Mesendoderm (in vitro differentiated cells): Measurements from ENCODE around the gene SH3BP2.

Experiments used
- DNase-seq: peaks from one replicate; pipeline ENCODE4 v3.0.0; 2013
- H2AK5ac ChIP-seq: 2 replicates; pipeline ENCODE4 v1.6.1; 2013; ENCODE audit warnings: low read length, inconsistent platforms
- H2BK120ac ChIP-seq: 2 replicates; pipeline ENCODE4 v1.6.1; 2013; ENCODE audit warnings: low read depth, mild to moderate bottlenecking, low read length, moderate library complexity, mixed read lengths
- H2BK15ac ChIP-seq: replicated peaks from 2 replicates; pipeline ENCODE4 v1.6.1; 2013; ENCODE audit warnings: low read depth, mild to moderate bottlenecking, moderate library complexity
- H2BK5ac ChIP-seq: 2 replicates; pipeline ENCODE4 v1.6.1; 2013; ENCODE audit warnings: low read length, inconsistent platforms
- H3K18ac ChIP-seq: 2 replicates; pipeline ENCODE4 v1.6.1; 2013; ENCODE audit warnings: mild to moderate bottlenecking, low read length, mixed read lengths
- H3K23ac ChIP-seq: one replicate; pipeline ENCODE4 v1.6.1; 2013; ENCODE audit warnings: low read length
- H3K27ac ChIP-seq: 2 replicates; pipeline ENCODE4 v1.5.1; 2013; ENCODE audit warnings: low read depth, mild to moderate bottlenecking, inconsistent platforms, low read length, moderate library complexity
- H3K27me3 ChIP-seq: 2 replicates; pipeline ENCODE4 v1.6.1; 2013; ENCODE audit warnings: low read length, control low read depth, mild to moderate bottlenecking, inconsistent platforms; ENCODE audit not compliant: insufficient read depth, poor library complexity
- H3K36me3 ChIP-seq: 2 replicates; pipeline ENCODE4 v1.6.1; 2013; ENCODE audit warnings: low read length, inconsistent platforms; ENCODE audit not compliant: control insufficient read depth, insufficient read depth
- H3K4ac ChIP-seq: one replicate; pipeline ENCODE4 v1.6.1; 2013; ENCODE audit warnings: low read depth, mild to moderate bottlenecking, low read length, moderate library complexity
- H3K4me1 ChIP-seq: 2 replicates; pipeline ENCODE4 v1.6.1; 2013; ENCODE audit warnings: low read depth, low read length, inconsistent platforms; ENCODE audit not compliant: control insufficient read depth
- H3K4me2 ChIP-seq: 2 replicates; pipeline ENCODE4 v1.6.1; 2013; ENCODE audit warnings: low read length
- H3K4me3 ChIP-seq: 2 replicates; pipeline ENCODE4 v1.5.1; 2013; ENCODE audit warnings: mild to moderate bottlenecking, low read length
- H3K56ac ChIP-seq: one replicate; pipeline ENCODE4 v1.6.1; 2013; ENCODE audit warnings: low read length
- H3K79me1 ChIP-seq: 2 replicates; pipeline ENCODE4 v1.6.1; 2013; ENCODE audit warnings: low read length, inconsistent platforms
- H3K79me2 ChIP-seq: 2 replicates; pipeline ENCODE4 v1.6.1; 2013; ENCODE audit warnings: mild to moderate bottlenecking, low read length; ENCODE audit not compliant: control insufficient read depth, insufficient read depth
- H3K9ac ChIP-seq: 2 replicates; pipeline ENCODE4 v1.6.1; 2013; ENCODE audit warnings: low read length, inconsistent platforms
- H4K5ac ChIP-seq: one replicate; pipeline ENCODE4 v1.6.1; 2013; ENCODE audit warnings: low read length
- H4K8ac ChIP-seq: one replicate; pipeline ENCODE4 v1.6.1; 2013; ENCODE audit warnings: low read depth, mild to moderate bottlenecking, control low read depth, low read length, moderate library complexity
- WGBS: extraction: QIAGEN DNeasy Blood & Tissue Kit; methylation state at CpG from one replicate; pipeline ENCODE4 v1.1.7; 2013; ENCODE audit warnings: low lambda C conversion rate, missing lambda C conversion rate; ENCODE audit not compliant: insufficient coverage; ENCODE audit errors: extremely low coverage; 5-methylcytosine and 5-hydroxymethylcytosine counted together

Gene SH3BP2

GRCh38 chr4:2863649-2864048, 70.8 kb downstream of the SH3BP2 start:
- Histone ChIP-seq H3K56ac (no peak overlapping the region), H3K79me1 (peaks cover 12% of the 10 kb centered on the region), H3K4me3 (no peak overlapping the region), H3K18ac (no peak overlapping the region), H3K9ac (no peak overlapping the region), H3K4me1 (peaks cover 39% of the 10 kb centered on the region), H3K27ac (no peak overlapping the region), H3K27me3 (no peaks in the 10 kb centered on the region), H2BK15ac (no peak overlapping the region), H3K79me2 (peaks cover 67% of the 10 kb centered on the region), H3K36me3 (no peaks in the 10 kb centered on the region), H3K4me2 (no peak overlapping the region), H4K8ac (no peak overlapping the region), H2BK5ac (no peak overlapping the region), H2BK120ac (no peak overlapping the region), H4K5ac (no peak overlapping the region), H3K4ac (no peak overlapping the region), H2AK5ac (no peak overlapping the region), H3K23ac (no peak overlapping the region)
- DNase-seq: no peak

- Histone ChIP-seq H3K4me1 (peaks cover 46% of the 10 kb centered on the region), H2BK5ac (no peak overlapping the region), H3K27ac (no peak overlapping the region), H2AK5ac (no peak overlapping the region), H3K79me1 (peaks cover 21% of the 10 kb centered on the region), H3K4me3 (no peak overlapping the region), H2BK120ac (no peak overlapping the region), H3K18ac (no peak overlapping the region), H3K56ac (no peak overlapping the region), H3K27me3 (no peaks in the 10 kb centered on the region), H4K8ac (no peak overlapping the region), H3K9ac (no peak overlapping the region), H3K4ac (no peak overlapping the region), H4K5ac (no peak overlapping the region), H2BK15ac (no peak overlapping the region), H3K23ac (no peak overlapping the region), H3K79me2 (peaks cover 72% of the 10 kb centered on the region), H3K4me2 (no peak overlapping the region), H3K36me3 (no peaks in the 10 kb centered on the region)
- WGBS: no CpG with 5 or more reads among the region's 2 CpGs
- no peak for DNase-seq
Observed at GRCh38 chr4:2865196-2865780, 72.4 kb downstream of the SH3BP2 start.

- Histone ChIP-seq H2BK120ac (peak overlapping the region; percentile 88), H2BK15ac (no peak overlapping the region), H3K79me1 (peaks cover 21% of the 10 kb centered on the region), H3K4me2 (no peak overlapping the region), H2AK5ac (no peak overlapping the region), H4K5ac (no peak overlapping the region), H3K23ac (no peak overlapping the region), H3K27me3 (no peaks in the 10 kb centered on the region), H3K36me3 (no peaks in the 10 kb centered on the region), H3K27ac (peak overlapping the region; percentile 80), H3K9ac (no peak overlapping the region), H3K4me3 (no peak overlapping the region), H3K56ac (peak overlapping the region; percentile 62), H3K79me2 (peaks cover 72% of the 10 kb centered on the region), H3K4ac (no peak overlapping the region), H4K8ac (no peak overlapping the region), H2BK5ac (no peak overlapping the region), H3K4me1 (peaks cover 42% of the 10 kb centered on the region), H3K18ac (peak overlapping the region; percentile 43)
- DNase-seq: no peak
- WGBS: no CpG with 5 or more reads among the region's 10 CpGs
Observed at GRCh38 chr4:2866160-2866861, 73.4 kb downstream of the SH3BP2 start.

GRCh38 chr4:2866891-2867290, 74.0 kb downstream of the SH3BP2 start:
- Histone ChIP-seq H4K8ac (no peak overlapping the region), H3K4me1 (peaks cover 38% of the 10 kb centered on the region), H3K79me1 (peaks cover 21% of the 10 kb centered on the region), H3K4me3 (no peak overlapping the region), H2BK120ac (peak overlapping the region; percentile 88), H4K5ac (no peak overlapping the region), H3K27me3 (no peaks in the 10 kb centered on the region), H2BK15ac (peak overlapping the region; percentile 93), H3K18ac (peak overlapping the region; percentile 43), H3K27ac (peak overlapping the region; percentile 80), H3K4me2 (no peak overlapping the region), H3K23ac (peak overlapping the region; percentile 85), H2BK5ac (peak overlapping the region; percentile 69), H3K56ac (peak overlapping the region; percentile 47), H3K9ac (peak overlapping the region; percentile 33), H3K79me2 (peaks cover 72% of the 10 kb centered on the region), H3K36me3 (no peaks in the 10 kb centered on the region), H3K4ac (peak overlapping the region; percentile 24), H2AK5ac (no peak overlapping the region)
- no CpG with 5 or more reads among the region's 5 CpGs for WGBS
- peak; percentile 34 for DNase-seq

- no CpG with 5 or more reads among the region's 10 CpGs for WGBS
- Histone ChIP-seq H3K4ac (no peak overlapping the region), H2BK15ac (no peak overlapping the region), H2BK120ac (no peak overlapping the region), H3K27ac (peak overlapping the region; percentile 84), H3K27me3 (no peaks in the 10 kb centered on the region), H3K4me2 (peak overlapping the region; percentile 12), H4K5ac (no peak overlapping the region), H2AK5ac (peak overlapping the region; percentile 24), H3K23ac (no peak overlapping the region), H3K36me3 (no peaks in the 10 kb centered on the region), H2BK5ac (peak overlapping the region; percentile 39), H3K4me3 (no peak overlapping the region), H4K8ac (no peak overlapping the region), H3K79me1 (peaks cover 21% of the 10 kb centered on the region), H3K56ac (peak overlapping the region; percentile 51), H3K79me2 (peaks cover 69% of the 10 kb centered on the region), H3K9ac (peak overlapping the region; percentile 28), H3K18ac (peak overlapping the region; percentile 64), H3K4me1 (peaks cover 30% of the 10 kb centered on the region)
- peak; percentile 95 for DNase-seq
Observed at GRCh38 chr4:2867758-2868491, 75.0 kb downstream of the SH3BP2 start.
